Measurements from ENCODE around the gene DCLK1.

The DCLK1 gene

GRCh38 chr13:35792911-35793310 is 338.3 kb downstream of the DCLK1 start:
- Histone ChIP-seq H2AK5ac (ENCODE audit: low read length) (no peak overlapping the region), H3K4me3 (ENCODE audit: low read length) (no peak overlapping the region), H2BK120ac (ENCODE audit: low read depth, low read length) (no peak overlapping the region), H4K8ac (ENCODE audit: low read depth, low read length) (no peak overlapping the region), H3K79me2 (ENCODE audit: control insufficient read depth, insufficient read depth, low read length) (no peaks in the 10 kb centered on the region), H3K4me2 (ENCODE audit: low read length) (no peak overlapping the region), H3K23ac (ENCODE audit: low read length) (no peak overlapping the region), H3K4ac (ENCODE audit: low read depth, low read length) (no peak overlapping the region), H3K36me3 (ENCODE audit: control insufficient read depth, insufficient read depth, low read length) (no peaks in the 10 kb centered on the region), H3K27ac (ENCODE audit: low read depth, low read length) (no peak overlapping the region), H3K79me1 (ENCODE audit: low read length) (no peaks in the 10 kb centered on the region), H3K4me1 (ENCODE audit: control insufficient read depth, low read depth, low read length) (no peaks in the 10 kb centered on the region), H3K56ac (ENCODE audit: low read length) (no peak overlapping the region), H2BK5ac (ENCODE audit: low read length) (no peak overlapping the region), H4K5ac (ENCODE audit: low read length) (no peak overlapping the region), H3K27me3 (ENCODE audit: insufficient read depth, low read length, poor library complexity) (no peaks in the 10 kb centered on the region), H3K18ac (ENCODE audit: low read length) (no peak overlapping the region), H3K9ac (ENCODE audit: low read length) (no peak overlapping the region), H2BK15ac (replicated peaks; ENCODE audit: low read depth) (no peak overlapping the region)
- no peak for DNase-seq
- no CpG with 5 or more reads among the region's 2 CpGs for WGBS (ENCODE audit: extremely low coverage, insufficient coverage, low lambda C conversion rate)

DNA sequence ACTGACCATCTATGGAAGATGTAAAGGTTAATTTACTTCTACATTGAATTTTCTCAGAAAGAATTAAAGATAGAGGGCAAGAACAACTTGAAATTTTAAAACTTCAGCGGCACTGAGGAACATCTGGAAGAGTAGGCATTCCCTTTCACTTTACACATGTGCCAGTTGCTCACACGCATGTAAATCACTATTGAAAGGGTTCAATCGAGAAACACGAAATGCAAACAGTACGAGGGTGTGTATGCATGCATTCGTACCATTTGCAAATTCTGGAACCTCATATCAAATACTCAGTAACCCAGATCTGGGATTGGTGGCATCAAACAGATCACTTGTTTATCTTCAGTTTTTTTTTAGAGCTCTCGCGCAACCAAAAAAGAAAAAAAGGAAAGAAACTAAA is 339.2 kb downstream of the DCLK1 start:
- no peak overlapping the region for H3K4me2 ChIP-seq (ENCODE audit: low read length)
- no CpG with 5 or more reads among the region's 8 CpGs for WGBS (ENCODE audit: extremely low coverage, insufficient coverage, low lambda C conversion rate)
- H3K79me2 ChIP-seq (ENCODE audit: control insufficient read depth, insufficient read depth, low read length) = no peaks in the 10 kb centered on the region
- H4K5ac ChIP-seq (ENCODE audit: low read length) = no peak overlapping the region
- no peak overlapping the region for H2BK15ac ChIP-seq (replicated peaks; ENCODE audit: low read depth)
- no peak overlapping the region for H2AK5ac ChIP-seq (ENCODE audit: low read length)
- H3K79me1 ChIP-seq (ENCODE audit: low read length) = no peaks in the 10 kb centered on the region
- H3K18ac ChIP-seq (ENCODE audit: low read length) = no peak overlapping the region
- no peak overlapping the region for H3K4ac ChIP-seq (ENCODE audit: low read depth, low read length)
- no peak overlapping the region for H3K9ac ChIP-seq (ENCODE audit: low read length)
- no peak overlapping the region for H2BK120ac ChIP-seq (ENCODE audit: low read depth, low read length)
- no peak overlapping the region for H4K8ac ChIP-seq (ENCODE audit: low read depth, low read length)
- H2BK5ac ChIP-seq (ENCODE audit: low read length) = no peak overlapping the region
- no peak overlapping the region for H3K23ac ChIP-seq (ENCODE audit: low read length)
- H3K56ac ChIP-seq (ENCODE audit: low read length) = no peak overlapping the region
- H3K36me3 ChIP-seq (ENCODE audit: control insufficient read depth, insufficient read depth, low read length) = no peaks in the 10 kb centered on the region
- no peak overlapping the region for H3K27ac ChIP-seq (ENCODE audit: low read depth, low read length)
- H3K4me3 ChIP-seq (ENCODE audit: low read length) = no peak overlapping the region
- H3K27me3 ChIP-seq (ENCODE audit: insufficient read depth, low read length, poor library complexity) = no peaks in the 10 kb centered on the region
- no peak for DNase-seq
- H3K4me1 ChIP-seq (ENCODE audit: control insufficient read depth, low read depth, low read length) = no peaks in the 10 kb centered on the region

- Histone ChIP-seq H3K4ac (ENCODE audit: low read depth, low read length) (no peak overlapping the region), H3K4me2 (ENCODE audit: low read length) (no peak overlapping the region), H3K56ac (ENCODE audit: low read length) (no peak overlapping the region), H2BK15ac (replicated peaks; ENCODE audit: low read depth) (no peak overlapping the region), H4K8ac (ENCODE audit: low read depth, low read length) (no peak overlapping the region), H3K4me3 (ENCODE audit: low read length) (no peak overlapping the region), H3K9ac (ENCODE audit: low read length) (no peak overlapping the region), H2BK5ac (ENCODE audit: low read length) (no peak overlapping the region), H3K4me1 (ENCODE audit: control insufficient read depth, low read depth, low read length) (no peaks in the 10 kb centered on the region), H3K79me1 (ENCODE audit: low read length) (no peaks in the 10 kb centered on the region), H3K18ac (ENCODE audit: low read length) (no peak overlapping the region), H3K36me3 (ENCODE audit: control insufficient read depth, insufficient read depth, low read length) (no peaks in the 10 kb centered on the region), H3K27ac (ENCODE audit: low read depth, low read length) (no peak overlapping the region), H2BK120ac (ENCODE audit: low read depth, low read length) (no peak overlapping the region), H3K79me2 (ENCODE audit: control insufficient read depth, insufficient read depth, low read length) (no peaks in the 10 kb centered on the region), H3K23ac (ENCODE audit: low read length) (no peak overlapping the region), H2AK5ac (ENCODE audit: low read length) (no peak overlapping the region), H3K27me3 (ENCODE audit: insufficient read depth, low read length, poor library complexity) (no peaks in the 10 kb centered on the region), H4K5ac (ENCODE audit: low read length) (no peak overlapping the region)
- WGBS (ENCODE audit: extremely low coverage, insufficient coverage, low lambda C conversion rate) = no CpG with 5 or more reads among the region's 3 CpGs
- DNase-seq = no peak
Measured at GRCh38 chr13:35791184-35791851, 339.9 kb downstream of the DCLK1 start.

DNA sequence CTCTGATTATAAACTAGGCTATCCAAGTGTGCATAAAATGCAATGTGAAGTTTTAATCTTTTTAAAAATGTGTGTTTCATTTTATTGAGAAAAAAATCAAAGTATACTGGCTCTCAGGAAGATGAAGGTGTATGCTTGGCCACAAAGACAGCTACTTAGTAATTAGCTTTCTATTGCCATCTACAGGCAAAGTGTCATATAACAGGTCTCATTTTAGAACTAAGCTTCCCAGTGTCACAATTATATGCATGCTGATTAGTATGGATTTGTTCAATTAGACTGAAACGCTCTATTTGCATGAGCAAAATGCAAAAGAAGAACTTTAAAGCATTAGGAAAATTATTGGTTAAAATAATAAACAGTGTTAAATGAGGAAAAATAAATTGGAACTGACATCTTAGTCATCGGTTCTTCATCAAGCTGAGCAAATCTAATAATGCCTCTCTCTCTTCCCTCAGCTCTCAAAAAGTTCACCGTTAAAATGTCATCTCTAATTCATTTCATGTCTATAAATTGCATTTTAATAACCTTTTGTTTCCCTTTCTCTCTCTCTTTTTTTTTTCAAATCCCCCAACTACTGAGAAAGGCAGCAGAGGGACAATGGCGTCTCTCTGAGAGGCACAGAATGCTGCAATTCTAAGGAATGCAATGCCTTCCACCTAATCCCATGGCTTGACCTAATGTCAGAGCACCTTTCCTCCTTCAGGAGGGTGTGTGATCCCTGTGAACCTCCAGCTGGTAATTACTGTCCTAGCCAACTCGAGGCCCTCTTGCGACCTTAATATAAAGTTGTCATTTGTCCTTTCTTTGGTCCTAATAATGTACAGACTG is 341.6 kb downstream of the DCLK1 start:
- Histone ChIP-seq H4K5ac (ENCODE audit: low read length) (no peak overlapping the region), H3K4me2 (ENCODE audit: low read length) (no peak overlapping the region), H2BK120ac (ENCODE audit: low read depth, low read length) (no peak overlapping the region), H3K4ac (ENCODE audit: low read depth, low read length) (no peak overlapping the region), H3K27me3 (ENCODE audit: insufficient read depth, low read length, poor library complexity) (no peaks in the 10 kb centered on the region), H3K56ac (ENCODE audit: low read length) (no peak overlapping the region), H3K9ac (ENCODE audit: low read length) (no peak overlapping the region), H3K79me1 (ENCODE audit: low read length) (no peaks in the 10 kb centered on the region), H3K79me2 (ENCODE audit: control insufficient read depth, insufficient read depth, low read length) (no peaks in the 10 kb centered on the region), H3K4me1 (ENCODE audit: control insufficient read depth, low read depth, low read length) (no peaks in the 10 kb centered on the region), H3K27ac (ENCODE audit: low read depth, low read length) (no peak overlapping the region), H3K23ac (ENCODE audit: low read length) (no peak overlapping the region), H2AK5ac (ENCODE audit: low read length) (no peak overlapping the region), H2BK5ac (ENCODE audit: low read length) (no peak overlapping the region), H4K8ac (ENCODE audit: low read depth, low read length) (no peak overlapping the region), H3K36me3 (ENCODE audit: control insufficient read depth, insufficient read depth, low read length) (no peaks in the 10 kb centered on the region), H3K4me3 (ENCODE audit: low read length) (no peak overlapping the region), H2BK15ac (replicated peaks; ENCODE audit: low read depth) (no peak overlapping the region), H3K18ac (ENCODE audit: low read length) (no peak overlapping the region)
- peak; percentile 47 for DNase-seq
- WGBS (ENCODE audit: extremely low coverage, insufficient coverage, low lambda C conversion rate) = no CpG with 5 or more reads among the region's 6 CpGs

- H2BK120ac ChIP-seq (ENCODE audit: low read depth, low read length) = no peak overlapping the region
Measured at GRCh38 chr13:35787937-35788336, 343.2 kb downstream of the DCLK1 start.

More at GRCh38 chr13:35787937-35788336, 343.2 kb downstream of the DCLK1 start:
- Histone ChIP-seq H3K4me1 (ENCODE audit: control insufficient read depth, low read depth, low read length) (no peaks in the 10 kb centered on the region), H3K9ac (ENCODE audit: low read length) (no peak overlapping the region), H3K4me3 (ENCODE audit: low read length) (no peak overlapping the region), H4K8ac (ENCODE audit: low read depth, low read length) (no peak overlapping the region), H3K36me3 (ENCODE audit: control insufficient read depth, insufficient read depth, low read length) (no peaks in the 10 kb centered on the region), H3K27me3 (ENCODE audit: insufficient read depth, low read length, poor library complexity) (no peaks in the 10 kb centered on the region), H4K5ac (ENCODE audit: low read length) (no peak overlapping the region), H3K23ac (ENCODE audit: low read length) (no peak overlapping the region), H3K79me2 (ENCODE audit: control insufficient read depth, insufficient read depth, low read length) (no peaks in the 10 kb centered on the region), H3K79me1 (ENCODE audit: low read length) (no peaks in the 10 kb centered on the region), H3K18ac (ENCODE audit: low read length) (no peak overlapping the region), H2BK5ac (ENCODE audit: low read length) (no peak overlapping the region), H2BK15ac (replicated peaks; ENCODE audit: low read depth) (no peak overlapping the region), H3K4me2 (ENCODE audit: low read length) (no peak overlapping the region), H3K4ac (ENCODE audit: low read depth, low read length) (no peak overlapping the region), H3K27ac (ENCODE audit: low read depth, low read length) (no peak overlapping the region), H2AK5ac (ENCODE audit: low read length) (no peak overlapping the region), H3K56ac (ENCODE audit: low read length) (no peak overlapping the region)
- WGBS (ENCODE audit: extremely low coverage, insufficient coverage, low lambda C conversion rate) = no CpG with 5 or more reads among the region's 3 CpGs
- peak; percentile 68 for DNase-seq

Data from mesendoderm (in vitro differentiated cells).